ENCODE data around the gene SOD1. TPM values are rescaled to one million over a fixed set of nuclear protein-coding genes. Genes with fewer than 3 reads are reported as not detected.

The SOD1 gene
- total RNA-seq, 2 donors from 2014 or later, result 148 to 244 TPM

GRCh38 chr21:31713973-31714740, 54.7 kb downstream of the SOD1 start:
- ATAC-seq (replicated peaks), result peak; percentile 94
- H3K9me3 Mint-ChIP-seq, result no peaks in the 10 kb centered on the region
- no peaks in the 10 kb centered on the region for H3K27me3 Mint-ChIP-seq
- H3K4me1 Mint-ChIP-seq, result peaks cover 47% of the 10 kb centered on the region
- H3K27ac Mint-ChIP-seq, result peak overlapping the region; percentile 92
- peaks cover 8% of the 10 kb centered on the region for H3K36me3 Mint-ChIP-seq (ENCODE audit: low read depth)
- H3K4me3 Mint-ChIP-seq, result peak overlapping the region; percentile 66

GRCh38 chr21:31714741-31715365, 55.4 kb downstream of the SOD1 start:
- ATAC-seq (replicated peaks), result no peak
- no peaks in the 10 kb centered on the region for H3K27me3 Mint-ChIP-seq
- H3K27ac Mint-ChIP-seq, result peak overlapping the region; percentile 92
- peaks cover 7% of the 10 kb centered on the region for H3K36me3 Mint-ChIP-seq (ENCODE audit: low read depth)
- no peaks in the 10 kb centered on the region for H3K9me3 Mint-ChIP-seq
- peaks cover 44% of the 10 kb centered on the region for H3K4me1 Mint-ChIP-seq
- H3K4me3 Mint-ChIP-seq, result peak overlapping the region; percentile 66

- H3K9me3 Mint-ChIP-seq, result no peaks in the 10 kb centered on the region
- H3K27me3 Mint-ChIP-seq, result no peaks in the 10 kb centered on the region
- no peak for ATAC-seq (replicated peaks)
- peaks cover 41% of the 10 kb centered on the region for H3K4me1 Mint-ChIP-seq
- H3K27ac Mint-ChIP-seq, result peak overlapping the region; percentile 41
- no peak overlapping the region for H3K4me3 Mint-ChIP-seq
- no peaks in the 10 kb centered on the region for H3K36me3 Mint-ChIP-seq (ENCODE audit: low read depth)
Measured at GRCh38 chr21:31716106-31716505, 56.6 kb downstream of the SOD1 start.

Other genes with a start within 250 kb of the SOD1 start
- gene SCAF4, start 72.4 kb downstream of the SOD1 start, total RNA-seq, result 10 to 100 TPM; 33.0 to 46.7 TPM
- gene HUNK, start 213.3 kb downstream of the SOD1 start, total RNA-seq, result under 1 TPM; 0.61 to 0.85 TPM

Data from activated T-helper 17 cell treated with anti-CD3 and anti-CD28 coated beads, Interleukin-2, amount 50 U/mL, for 72 hours (primary cell).